ENCODE results near the gene MB. TPM values are rescaled to one million over a fixed set of nuclear protein-coding genes. Genes with fewer than 3 reads are reported as not detected.

Gene MB
- total RNA-seq, 4 donors from 2014 or later = 2.2 to 23.4 (median 9.6) TPM

DNA sequence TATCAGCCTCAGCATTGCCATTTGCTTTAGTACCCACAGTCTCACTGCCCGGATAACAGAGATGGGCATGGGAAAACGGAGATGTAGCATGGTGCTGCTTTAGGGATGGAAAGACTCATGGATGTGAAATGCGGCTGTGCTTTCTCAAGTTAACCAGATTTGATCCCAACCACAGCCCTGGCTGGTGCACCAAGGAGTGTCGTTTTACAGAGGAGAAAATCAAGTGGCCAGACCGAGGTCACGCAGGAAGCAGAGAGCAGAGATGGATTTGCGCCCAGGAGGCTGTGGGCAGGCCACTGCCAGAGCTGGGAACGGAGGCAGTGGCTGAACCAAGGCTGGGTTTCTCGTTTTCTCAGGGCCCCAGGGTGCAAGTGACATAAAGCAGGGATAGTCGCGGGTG is 9.0 kb downstream of the MB start:
- DNase-seq (ENCODE audit: low spot score in 2 of 2) = no peak
- intact Hi-C loops (cut with DNase I; ENCODE audit: low total_unique reads) = no loop called here
- TF ChIP-seq POLR2A (IDR thresholded peaks at IDR 0.05) = no peak
- 83 to 87% methylated on average over 11 of the region's 11 CpGs for WGBS, 2 donors
- H3K4me3 ChIP-seq (ENCODE audit: low read depth, poor library complexity, severe bottlenecking) = no peak overlapping the region

DNA sequence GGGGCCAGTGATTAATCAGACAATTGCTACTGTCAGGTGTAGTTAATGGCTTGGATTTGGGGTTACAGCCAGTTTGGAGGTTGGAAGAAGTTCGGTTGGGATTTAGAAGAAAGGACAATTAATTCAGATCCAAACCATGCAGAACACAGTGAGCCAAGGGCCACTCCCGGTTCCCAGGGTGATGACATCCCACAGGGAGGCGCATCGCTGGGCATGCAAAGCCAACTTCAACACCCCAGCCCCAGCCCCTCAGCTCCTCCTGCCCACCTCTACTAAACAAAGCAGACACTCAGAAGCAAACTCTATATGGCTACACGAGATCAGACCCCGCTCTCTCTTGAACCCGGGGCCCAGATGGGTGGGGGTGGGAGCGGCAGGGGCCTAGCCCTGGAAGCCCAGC is 10.2 kb downstream of the MB start:
- intact Hi-C loops (cut with DNase I; ENCODE audit: low total_unique reads) = no loop called here
- no peak overlapping the region for H3K4me3 ChIP-seq (ENCODE audit: low read depth, poor library complexity, severe bottlenecking)
- no peak for DNase-seq (ENCODE audit: low spot score in 2 of 2)
- TF ChIP-seq POLR2A (IDR thresholded peaks at IDR 0.05) = no peak
- TF ChIP-seq, protein P1, sequence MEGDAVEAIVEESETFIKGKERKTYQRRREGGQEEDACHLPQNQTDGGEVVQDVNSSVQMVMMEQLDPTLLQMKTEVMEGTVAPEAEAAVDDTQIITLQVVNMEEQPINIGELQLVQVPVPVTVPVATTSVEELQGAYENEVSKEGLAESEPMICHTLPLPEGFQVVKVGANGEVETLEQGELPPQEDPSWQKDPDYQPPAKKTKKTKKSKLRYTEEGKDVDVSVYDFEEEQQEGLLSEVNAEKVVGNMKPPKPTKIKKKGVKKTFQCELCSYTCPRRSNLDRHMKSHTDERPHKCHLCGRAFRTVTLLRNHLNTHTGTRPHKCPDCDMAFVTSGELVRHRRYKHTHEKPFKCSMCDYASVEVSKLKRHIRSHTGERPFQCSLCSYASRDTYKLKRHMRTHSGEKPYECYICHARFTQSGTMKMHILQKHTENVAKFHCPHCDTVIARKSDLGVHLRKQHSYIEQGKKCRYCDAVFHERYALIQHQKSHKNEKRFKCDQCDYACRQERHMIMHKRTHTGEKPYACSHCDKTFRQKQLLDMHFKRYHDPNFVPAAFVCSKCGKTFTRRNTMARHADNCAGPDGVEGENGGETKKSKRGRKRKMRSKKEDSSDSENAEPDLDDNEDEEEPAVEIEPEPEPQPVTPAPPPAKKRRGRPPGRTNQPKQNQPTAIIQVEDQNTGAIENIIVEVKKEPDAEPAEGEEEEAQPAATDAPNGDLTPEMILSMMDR (IDR thresholded peaks at IDR 0.05) = no peak
- 65 to 76% methylated on average over 8 of the region's 8 CpGs for WGBS, 2 donors

GRCh38 chr22:35605851-35606481 is 11.2 kb downstream of the MB start:
- intact Hi-C loops (cut with DNase I; ENCODE audit: low total_unique reads) = no loop called here
- 76 to 84% methylated on average over 13 of the region's 13 CpGs for WGBS, 2 donors
- no peak for TF ChIP-seq POLR2A (IDR thresholded peaks at IDR 0.05)
- TF ChIP-seq, protein P1 (IDR thresholded peaks at IDR 0.05) = no peak
- DNase-seq (ENCODE audit: low spot score in 2 of 2) = no peak
- no peak overlapping the region for H3K4me3 ChIP-seq (ENCODE audit: low read depth, poor library complexity, severe bottlenecking)

GRCh38 chr22:35605369-35605680 is 11.8 kb downstream of the MB start:
- DNase-seq (ENCODE audit: low spot score in 2 of 2) = no peak
- intact Hi-C loops (cut with DNase I; ENCODE audit: low total_unique reads) = no loop called here
- no peak overlapping the region for H3K4me3 ChIP-seq (ENCODE audit: low read depth, poor library complexity, severe bottlenecking)
- WGBS, 2 donors = 63 to 64% methylated on average over 2 of the region's 2 CpGs
- TF ChIP-seq, protein P1 (IDR thresholded peaks at IDR 0.05) = no peak
- TF ChIP-seq POLR2A (IDR thresholded peaks at IDR 0.05) = no peak

- WGBS, 2 donors = 51% methylated on average over 9 of the region's 9 CpGs
- intact Hi-C loops (cut with DNase I; ENCODE audit: low total_unique reads) = no loop called here
- DNase-seq (ENCODE audit: low spot score in 2 of 2) = no peak
Measured at GRCh38 chr22:35604621-35605368, 12.3 kb downstream of the MB start.

More at GRCh38 chr22:35604621-35605368, 12.3 kb downstream of the MB start:
- H3K4me3 ChIP-seq (ENCODE audit: low read depth, poor library complexity, severe bottlenecking) = no peak overlapping the region
- TF ChIP-seq POLR2A (IDR thresholded peaks at IDR 0.05) = no peak
- TF ChIP-seq, protein P1 (IDR thresholded peaks at IDR 0.05) = no peak

Measured in lower leg skin (tissue), 4 donors.